A673 (cell line): Measurements from ENCODE around the gene RBBP5. TPM values are rescaled to one million over a fixed set of nuclear protein-coding genes. Genes with fewer than 3 reads are reported as not detected.

Experiments
- BruUV-seq: library from RNA; stranded (reverse); fragments of 400-500 nt; replicated peaks from 2 replicates; lab custom pipeline; 2021; lab: Mats Ljungman, UMichigan
- CTCF ChIA-PET: fragments of 300-600 bp; sonication (Branson Sonifier 250); formaldehyde crosslinking; loops from one replicate; lab custom pipeline; 2022; ENCODE audit warnings: antibody characterized with exemption; lab: Charles Lee
- POLR2A ChIA-PET: fragments of 300-600 bp; sonication (Branson Sonifier 250); formaldehyde crosslinking; loops from one replicate; lab custom pipeline; 2022; ENCODE audit warnings: antibody characterized with exemption; ENCODE audit not compliant: low non-redundant PET; lab: Charles Lee
- DNase-seq: peaks from one replicate; pipeline ENCODE4 v3.0.0-alpha.2; 2015; ENCODE audit warnings: low spot score
- H3K27ac ChIP-seq: fragments of 200-600 bp; sonication (generic); 2 replicates; pipeline ENCODE4 v1.5.1; 2016; ENCODE audit warnings: mixed run types, low read depth, mild to moderate bottlenecking, mixed read lengths, antibody characterized with exemption, low read length; ENCODE audit not compliant: poor library complexity, severe bottlenecking
- H3K27me3 ChIP-seq: fragments of 200-600 bp; sonication (generic); replicated peaks from 2 replicates; pipeline ENCODE4 v1.6.1; 2017; ENCODE audit warnings: mixed run types, low read depth, mild to moderate bottlenecking, mixed read lengths, antibody characterized with exemption, low read length; ENCODE audit not compliant: insufficient read depth, poor library complexity
- H3K36me3 ChIP-seq: fragments of 200-600 bp; sonication (generic); 2 replicates; pipeline ENCODE4 v1.6.1; 2016; ENCODE audit warnings: mixed run types, mild to moderate bottlenecking, mixed read lengths, antibody characterized with exemption, low read length; ENCODE audit not compliant: insufficient read depth, poor library complexity, severe bottlenecking
- H3K4me1 ChIP-seq: fragments of 200-600 bp; sonication (generic); 2 replicates; pipeline ENCODE4 v1.6.1; 2017; ENCODE audit warnings: mixed run types, mild to moderate bottlenecking, mixed read lengths, antibody characterized with exemption, low read length; ENCODE audit not compliant: insufficient read depth, poor library complexity, severe bottlenecking
- H3K4me3 ChIP-seq: fragments of 200-600 bp; sonication (generic); 2 replicates; pipeline ENCODE4 v1.5.1; 2016; ENCODE audit warnings: low read depth, mixed run types, mild to moderate bottlenecking, mixed read lengths, low read length; ENCODE audit not compliant: poor library complexity, severe bottlenecking
- H3K9me3 ChIP-seq: fragments of 200-600 bp; sonication (generic); 2 replicates; pipeline ENCODE4 v1.6.1; 2016; ENCODE audit warnings: mixed run types, low read depth, mild to moderate bottlenecking, mixed read lengths, antibody characterized with exemption, low read length; ENCODE audit not compliant: poor library complexity, severe bottlenecking
- EZH2 ChIP-seq: fragments of 200-600 bp; sonication (generic); IDR thresholded peaks from 2 replicates; pipeline ENCODE4 v1.6.1; 2017; ENCODE audit warnings: borderline replicate concordance, low read depth, mild to moderate bottlenecking, mixed read lengths, antibody characterized with exemption, low read length; ENCODE audit not compliant: poor library complexity, severe bottlenecking
- intact Hi-C: fragments of 100-400 bp; cut with micrococcal nuclease; formaldehyde crosslinking; loops from one replicate; pipeline ENCODE4 v1.10.0; 2022; ENCODE audit not compliant: unreplicated experiment
- total RNA-seq: library from RNA; stranded (reverse); gene quantifications from 2 replicates; pipeline ENCODE4 v1.2.3, GENCODE V29; 2021
- TF ChIP-seq, protein P1 (sequence below): fragments of 300-800, 200-600 bp; sonication (generic); conservative IDR thresholded peaks from 2 replicates; pipeline ENCODE4 v1.5.1; 2017; ENCODE audit warnings: low read depth, mild to moderate bottlenecking, antibody characterized with exemption, low read length, moderate library complexity, mixed read lengths

Gene RBBP5
- total RNA-seq, 1 experiment from 2014 or later: 32.0 TPM

DNA sequence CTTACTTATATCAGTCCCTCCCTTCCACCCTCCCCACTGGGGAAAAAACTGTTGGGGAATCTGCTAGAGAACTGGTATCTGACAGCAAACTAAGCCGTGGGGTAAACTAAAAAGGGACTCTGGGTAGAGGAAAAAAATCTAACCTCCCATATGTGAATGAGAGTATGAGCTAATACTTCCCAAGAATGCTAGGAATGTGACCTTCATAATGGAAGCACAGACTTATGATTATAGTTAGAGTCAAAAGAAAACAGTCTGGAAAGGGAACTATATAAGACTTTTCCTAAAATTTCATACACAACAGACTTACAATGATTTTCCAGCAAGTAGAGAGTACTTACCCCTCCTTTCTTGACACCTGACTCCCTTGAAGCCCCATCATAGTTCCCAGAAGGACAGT, 23.0 kb upstream of the RBBP5 start:
- Histone ChIP-seq H3K27me3 (no peaks in the 10 kb centered on the region), H3K4me3 (no peak overlapping the region), H3K27ac (no peak overlapping the region), H3K4me1 (no peaks in the 10 kb centered on the region), H3K36me3 (no peaks in the 10 kb centered on the region), H3K9me3 (no peaks in the 10 kb centered on the region)
- ChIA-PET CTCF (no interaction called here), POLR2A (no interaction called here)
- intact Hi-C loops: loop anchor here (5.0 kb wide), 1 partner anchor 157 kb away; no protein-coding TSS in a partner anchor
- TF ChIP-seq, protein P1, sequence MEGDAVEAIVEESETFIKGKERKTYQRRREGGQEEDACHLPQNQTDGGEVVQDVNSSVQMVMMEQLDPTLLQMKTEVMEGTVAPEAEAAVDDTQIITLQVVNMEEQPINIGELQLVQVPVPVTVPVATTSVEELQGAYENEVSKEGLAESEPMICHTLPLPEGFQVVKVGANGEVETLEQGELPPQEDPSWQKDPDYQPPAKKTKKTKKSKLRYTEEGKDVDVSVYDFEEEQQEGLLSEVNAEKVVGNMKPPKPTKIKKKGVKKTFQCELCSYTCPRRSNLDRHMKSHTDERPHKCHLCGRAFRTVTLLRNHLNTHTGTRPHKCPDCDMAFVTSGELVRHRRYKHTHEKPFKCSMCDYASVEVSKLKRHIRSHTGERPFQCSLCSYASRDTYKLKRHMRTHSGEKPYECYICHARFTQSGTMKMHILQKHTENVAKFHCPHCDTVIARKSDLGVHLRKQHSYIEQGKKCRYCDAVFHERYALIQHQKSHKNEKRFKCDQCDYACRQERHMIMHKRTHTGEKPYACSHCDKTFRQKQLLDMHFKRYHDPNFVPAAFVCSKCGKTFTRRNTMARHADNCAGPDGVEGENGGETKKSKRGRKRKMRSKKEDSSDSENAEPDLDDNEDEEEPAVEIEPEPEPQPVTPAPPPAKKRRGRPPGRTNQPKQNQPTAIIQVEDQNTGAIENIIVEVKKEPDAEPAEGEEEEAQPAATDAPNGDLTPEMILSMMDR: no peak
- no peak for TF ChIP-seq EZH2
- peak; percentile 28 for DNase-seq
- no TSS peak for BruUV-seq

DNA sequence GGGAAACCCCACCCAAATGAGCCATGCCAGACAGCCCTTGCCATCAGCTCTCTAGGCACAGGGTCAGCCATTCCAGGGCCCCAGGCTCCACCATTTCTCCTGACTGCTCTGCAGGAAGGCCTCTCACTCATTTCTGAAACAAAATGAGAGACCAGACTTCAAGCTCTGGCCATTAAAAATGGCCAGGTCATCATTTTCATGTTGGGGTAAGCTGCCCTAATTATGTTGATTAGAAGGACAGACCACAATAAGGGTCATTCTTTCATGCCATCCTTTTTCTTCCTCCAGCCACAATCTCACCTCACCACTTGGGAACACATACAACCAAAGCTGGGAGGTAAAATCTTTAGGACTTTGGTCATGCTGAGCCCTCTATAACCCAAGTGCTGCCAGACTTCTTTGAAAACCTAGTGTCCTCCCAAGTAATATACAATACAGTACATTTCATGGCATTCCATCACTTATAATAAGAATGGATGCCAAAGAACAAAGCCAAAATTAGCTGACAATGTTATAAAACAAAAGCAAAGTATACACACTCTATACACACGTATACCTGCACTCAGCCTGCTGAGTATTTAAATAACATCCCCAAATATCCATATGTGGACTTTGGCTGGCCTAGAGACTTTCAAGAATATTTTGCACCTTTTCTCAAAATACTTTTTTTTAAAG, 22.4 kb upstream of the RBBP5 start:
- ChIA-PET POLR2A (no interaction called here), CTCF (no interaction called here)
- no TSS peak for BruUV-seq
- Histone ChIP-seq H3K27me3 (no peaks in the 10 kb centered on the region), H3K36me3 (no peaks in the 10 kb centered on the region), H3K9me3 (no peaks in the 10 kb centered on the region), H3K27ac (no peak overlapping the region), H3K4me3 (no peak overlapping the region), H3K4me1 (no peaks in the 10 kb centered on the region)
- TF ChIP-seq, protein P1: no peak
- no peak for TF ChIP-seq EZH2
- no peak for DNase-seq
- intact Hi-C loops: loop anchor here (5.0 kb wide), 1 partner anchor 157 kb away; no protein-coding TSS in a partner anchor

DNA sequence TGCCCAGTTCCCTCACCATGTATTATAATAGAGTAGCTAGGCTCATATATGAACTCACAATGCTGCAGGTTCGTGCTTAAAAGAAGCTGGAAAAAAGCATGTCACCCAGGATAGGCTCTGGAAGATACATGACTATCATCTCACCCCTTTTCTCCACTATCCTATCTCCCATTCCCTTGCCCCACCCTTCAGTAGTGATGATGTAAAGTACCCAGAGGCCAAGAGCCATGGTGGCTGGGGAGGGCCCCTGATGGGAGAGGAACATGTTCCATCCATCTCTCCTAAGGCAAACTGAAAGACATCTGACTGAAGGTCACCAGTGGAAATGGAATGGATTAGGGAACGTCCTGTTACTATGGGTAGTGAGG, 20.3 kb upstream of the RBBP5 start:
- ChIA-PET POLR2A (no interaction called here), CTCF (interaction anchor here (0.8 to 1.5 kb wide), 3 partner anchors 16 to 153 kb away, joined by 3 to 9 read pairs (median 5); partner anchors contain the start of gene RBBP5)
- H3K4me1 ChIP-seq: no peaks in the 10 kb centered on the region
- no peaks in the 10 kb centered on the region for H3K27me3 ChIP-seq
- no peak for DNase-seq
- TF ChIP-seq, protein P1: no peak
- H3K36me3 ChIP-seq: no peaks in the 10 kb centered on the region
- H3K9me3 ChIP-seq: no peaks in the 10 kb centered on the region
- no TSS peak for BruUV-seq
- no peak overlapping the region for H3K4me3 ChIP-seq
- intact Hi-C loops: loop anchor here (5.0 kb wide), 1 partner anchor 155 kb away; no protein-coding TSS in a partner anchor
- H3K27ac ChIP-seq: no peak overlapping the region
